WTC11 (cell line): ENCODE measurements around the gene RHOBTB3. TPM values are rescaled to one million over a fixed set of nuclear protein-coding genes. Genes with fewer than 3 reads are reported as not detected.

ENCODE experiments used
- ATAC-seq: fragments of 200-7000 bp; cut with Tn5 transposase; 2 replicates; pipeline ENCODE4 v1.10.0; 2021; ENCODE audit warnings: mild to moderate bottlenecking, moderate library complexity
- CTCF ChIA-PET: fragments of 300-600 bp; sonication (Branson Sonifier 250); formaldehyde crosslinking; loops from one replicate; lab custom pipeline; 2021; ENCODE audit warnings: antibody characterized with exemption; lab: Charles Lee
- POLR2A ChIA-PET: fragments of 350-600 bp; sonication (Branson Sonifier 250); formaldehyde crosslinking; loops from one replicate; lab custom pipeline; 2021; ENCODE audit warnings: antibody characterized with exemption; lab: Charles Lee
- DNase-seq: peaks from one replicate; pipeline ENCODE4 v3.0.0; 2021; ENCODE audit warnings: low spot score
- H3K27ac Mint-ChIP-seq: 2 replicates; pipeline ENCODE4 v1.8.0; 2021; ENCODE audit warnings: mixed read lengths
- H3K27me3 Mint-ChIP-seq: 2 replicates; pipeline ENCODE4 v1.8.0; 2021; ENCODE audit warnings: low read depth, mild to moderate bottlenecking, moderate library complexity, mixed read lengths
- H3K36me3 Mint-ChIP-seq: 2 replicates; pipeline ENCODE4 v1.8.0; 2021; ENCODE audit warnings: mixed read lengths
- H3K4me1 Mint-ChIP-seq: 2 replicates; pipeline ENCODE4 v1.8.0; 2022; ENCODE audit warnings: mixed read lengths
- H3K4me3 Mint-ChIP-seq: 2 replicates; pipeline ENCODE4 v1.8.0; 2021; ENCODE audit warnings: mild to moderate bottlenecking, moderate library complexity, mixed read lengths
- H3K9me3 Mint-ChIP-seq: 2 replicates; pipeline ENCODE4 v1.8.0; 2021; ENCODE audit warnings: mixed read lengths
- AR ChIP-seq: fragments of 250-450 bp; sonication (Bioruptor Pico); IDR thresholded peaks from 2 replicates; pipeline ENCODE4 v1.9.0; 2021; ENCODE audit warnings: mild to moderate bottlenecking
- ERG ChIP-seq: fragments of 250-450 bp; sonication (Bioruptor Pico); IDR thresholded peaks from 2 replicates; pipeline ENCODE4 v1.8.0; 2021; ENCODE audit warnings: mild to moderate bottlenecking
- FOXJ3 ChIP-seq: sonication (generic); formaldehyde crosslinking; IDR thresholded peaks from 2 replicates; pipeline ENCODE4 v1.9.0; 2021; ENCODE audit warnings: missing genetic modification reagents, mild to moderate bottlenecking, borderline replicate concordance
- IRF1 ChIP-seq: sonication (generic); formaldehyde crosslinking; IDR thresholded peaks from 2 replicates; pipeline ENCODE4 v1.8.0; 2023; ENCODE audit warnings: missing genetic modification reagents
- IRF2 ChIP-seq: sonication (generic); formaldehyde crosslinking; IDR thresholded peaks from 2 replicates; pipeline ENCODE4 v1.8.0; 2022; ENCODE audit warnings: low read depth, missing genetic modification reagents, borderline replicate concordance
- JAZF1 ChIP-seq: fragments of 250-450 bp; sonication (Bioruptor Pico); IDR thresholded peaks from 2 replicates; pipeline ENCODE4 v1.9.0; 2021; ENCODE audit warnings: moderate library complexity, mild to moderate bottlenecking, inconsistent platforms
- KAT7 ChIP-seq: sonication (generic); formaldehyde crosslinking; IDR thresholded peaks from 2 replicates; pipeline ENCODE4 v1.8.1; 2023; ENCODE audit warnings: missing genetic modification reagents, mild to moderate bottlenecking, borderline replicate concordance
- NFATC4 ChIP-seq: fragments of 250-450 bp; sonication (Bioruptor Pico); IDR thresholded peaks from 2 replicates; pipeline ENCODE4 v1.9.0; 2021; ENCODE audit warnings: mild to moderate bottlenecking
- RORB ChIP-seq: fragments of 250-450 bp; sonication (Bioruptor Pico); IDR thresholded peaks from 2 replicates; pipeline ENCODE4 v1.9.0; 2021; ENCODE audit warnings: mild to moderate bottlenecking
- SMAD3 ChIP-seq: sonication (generic); formaldehyde crosslinking; IDR thresholded peaks from 2 replicates; pipeline ENCODE4 v1.8.0; 2022; ENCODE audit warnings: missing genetic modification reagents, mild to moderate bottlenecking, borderline replicate concordance
- SMAD4 ChIP-seq: sonication (generic); formaldehyde crosslinking; IDR thresholded peaks from 2 replicates; pipeline ENCODE4 v1.8.0; 2022; ENCODE audit warnings: mild to moderate bottlenecking, missing genetic modification reagents
- SOX15 ChIP-seq: fragments of 250-450 bp; sonication (Bioruptor Pico); IDR thresholded peaks from 2 replicates; pipeline ENCODE4 v1.9.0; 2021; ENCODE audit warnings: mild to moderate bottlenecking
- ZNF232 ChIP-seq: sonication (generic); formaldehyde crosslinking; IDR thresholded peaks from 2 replicates; pipeline ENCODE4 v1.8.0; 2022; ENCODE audit warnings: mild to moderate bottlenecking, missing genetic modification reagents
- ZNF263 ChIP-seq: sonication (generic); formaldehyde crosslinking; IDR thresholded peaks from 2 replicates; pipeline ENCODE4 v1.8.1; 2022; ENCODE audit warnings: low read depth, mild to moderate bottlenecking, moderate library complexity, missing genetic modification reagents
- ZNF396 ChIP-seq: fragments of 250-450 bp; sonication (Bioruptor Pico); IDR thresholded peaks from 2 replicates; pipeline ENCODE4 v1.8.0; 2021; ENCODE audit warnings: mild to moderate bottlenecking, moderate library complexity, borderline replicate concordance
- ZNF512 ChIP-seq: sonication (generic); formaldehyde crosslinking; IDR thresholded peaks from 2 replicates; pipeline ENCODE4 v1.8.1; 2022; ENCODE audit warnings: missing genetic modification reagents, borderline replicate concordance
- ZNF671 ChIP-seq: fragments of 250-450 bp; sonication (Bioruptor Pico); IDR thresholded peaks from 2 replicates; pipeline ENCODE4 v1.8.0; 2021; ENCODE audit warnings: mild to moderate bottlenecking
- total RNA-seq: library from RNA; stranded (reverse); gene quantifications from 3 replicates; pipeline ENCODE4 v1.2.3, GENCODE V29; 2021
- TF ChIP-seq, protein P1 (sequence below): sonication (generic); formaldehyde crosslinking; IDR thresholded peaks from 2 replicates; pipeline ENCODE4 v1.8.1; 2023; ENCODE audit warnings: mild to moderate bottlenecking, moderate library complexity, missing genetic modification reagents
- TF ChIP-seq, protein P2 (sequence below): sonication (generic); formaldehyde crosslinking; IDR thresholded peaks from 2 replicates; pipeline ENCODE4 v1.8.1; 2023; ENCODE audit warnings: mild to moderate bottlenecking, missing genetic modification reagents
- TF ChIP-seq, protein P3 (sequence below): sonication (generic); formaldehyde crosslinking; IDR thresholded peaks from 2 replicates; pipeline ENCODE4 v1.8.1; 2022; ENCODE audit warnings: low read depth, mild to moderate bottlenecking, moderate library complexity, missing genetic modification reagents, borderline replicate concordance
- TF ChIP-seq, protein P4 (sequence below): sonication (generic); formaldehyde crosslinking; IDR thresholded peaks from 2 replicates; pipeline ENCODE4 v1.8.1; 2022; ENCODE audit warnings: mild to moderate bottlenecking, moderate library complexity, missing genetic modification reagents
- TF ChIP-seq, protein P5 (sequence below): sonication (generic); formaldehyde crosslinking; IDR thresholded peaks from 2 replicates; pipeline ENCODE4 v1.8.0; 2022; ENCODE audit warnings: mild to moderate bottlenecking, missing genetic modification reagents

Gene RHOBTB3
- total RNA-seq, 1 experiment from 2014 or later: 13.8 TPM

GRCh38 chr5:95718738-95719137 is 12.4 kb upstream of the RHOBTB3 start (continued):
- TF ChIP-seq ERG (CRISPR knock-in tag) (no peak), SOX15 (no peak), IRF2 (no peak), ZNF232 (CRISPR knock-in tag) (no peak), SMAD4 (CRISPR knock-in tag) (no peak), SMAD3 (no peak), RORB (CRISPR knock-in tag) (no peak), AR (CRISPR knock-in tag) (no peak)

DNA sequence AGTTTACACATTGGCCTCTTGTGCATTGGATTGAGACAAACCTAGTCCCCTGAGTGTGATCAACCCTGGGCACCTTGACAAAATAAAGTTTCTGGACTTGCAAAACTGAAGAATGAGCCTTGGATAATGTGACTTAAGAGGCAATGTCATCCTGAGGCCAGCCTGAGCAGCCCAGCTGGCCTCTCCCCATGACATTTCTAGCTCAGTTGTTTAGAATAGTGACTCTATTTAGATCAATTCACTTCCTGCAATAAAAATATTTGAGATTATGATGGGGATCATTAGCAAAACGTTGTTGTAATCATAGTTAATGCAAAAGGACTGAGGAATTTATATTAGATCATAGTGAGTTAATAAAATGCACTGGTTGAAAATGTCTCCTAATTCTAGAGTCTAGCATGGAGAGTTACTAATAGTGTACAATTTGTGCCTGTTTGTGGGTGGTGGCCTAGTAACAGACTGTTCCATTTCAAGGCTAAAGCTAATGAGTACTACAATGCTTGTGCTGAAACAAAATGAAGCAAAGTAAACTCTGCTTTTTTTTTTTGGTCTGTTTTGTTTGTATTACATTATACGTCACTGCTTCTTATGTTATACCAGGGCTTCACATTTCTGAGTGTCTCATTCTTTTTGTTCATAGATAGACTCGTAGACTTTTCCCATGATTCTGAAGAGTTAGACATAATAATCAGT is 10.9 kb upstream of the RHOBTB3 start:
- ChIA-PET POLR2A (no interaction called here), CTCF (no interaction called here)
- Mint-ChIP-seq H3K36me3 (no peaks in the 10 kb centered on the region), H3K4me3 (no peak overlapping the region), H3K27me3 (no peaks in the 10 kb centered on the region), H3K27ac (no peak overlapping the region), H3K4me1 (peaks cover 12% of the 10 kb centered on the region), H3K9me3 (no peaks in the 10 kb centered on the region)
- ATAC-seq (no peak), DNase-seq (no peak)
- no peak for TF ChIP-seq ZNF263 (CRISPR knock-in tag)
- TF ChIP-seq, protein P1, sequence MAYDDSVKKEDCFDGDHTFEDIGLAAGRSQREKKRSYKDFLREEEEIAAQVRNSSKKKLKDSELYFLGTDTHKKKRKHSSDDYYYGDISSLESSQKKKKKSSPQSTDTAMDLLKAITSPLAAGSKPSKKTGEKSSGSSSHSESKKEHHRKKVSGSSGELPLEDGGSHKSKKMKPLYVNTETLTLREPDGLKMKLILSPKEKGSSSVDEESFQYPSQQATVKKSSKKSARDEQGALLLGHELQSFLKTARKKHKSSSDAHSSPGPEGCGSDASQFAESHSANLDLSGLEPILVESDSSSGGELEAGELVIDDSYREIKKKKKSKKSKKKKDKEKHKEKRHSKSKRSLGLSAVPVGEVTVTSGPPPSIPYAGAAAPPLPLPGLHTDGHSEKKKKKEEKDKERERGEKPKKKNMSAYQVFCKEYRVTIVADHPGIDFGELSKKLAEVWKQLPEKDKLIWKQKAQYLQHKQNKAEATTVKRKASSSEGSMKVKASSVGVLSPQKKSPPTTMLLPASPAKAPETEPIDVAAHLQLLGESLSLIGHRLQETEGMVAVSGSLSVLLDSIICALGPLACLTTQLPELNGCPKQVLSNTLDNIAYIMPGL (CRISPR knock-in tag): no peak
- TF ChIP-seq SOX15: no peak
- no peak for TF ChIP-seq ZNF671 (CRISPR knock-in tag)
- TF ChIP-seq ZNF512 (CRISPR knock-in tag): no peak
- TF ChIP-seq, protein P2, sequence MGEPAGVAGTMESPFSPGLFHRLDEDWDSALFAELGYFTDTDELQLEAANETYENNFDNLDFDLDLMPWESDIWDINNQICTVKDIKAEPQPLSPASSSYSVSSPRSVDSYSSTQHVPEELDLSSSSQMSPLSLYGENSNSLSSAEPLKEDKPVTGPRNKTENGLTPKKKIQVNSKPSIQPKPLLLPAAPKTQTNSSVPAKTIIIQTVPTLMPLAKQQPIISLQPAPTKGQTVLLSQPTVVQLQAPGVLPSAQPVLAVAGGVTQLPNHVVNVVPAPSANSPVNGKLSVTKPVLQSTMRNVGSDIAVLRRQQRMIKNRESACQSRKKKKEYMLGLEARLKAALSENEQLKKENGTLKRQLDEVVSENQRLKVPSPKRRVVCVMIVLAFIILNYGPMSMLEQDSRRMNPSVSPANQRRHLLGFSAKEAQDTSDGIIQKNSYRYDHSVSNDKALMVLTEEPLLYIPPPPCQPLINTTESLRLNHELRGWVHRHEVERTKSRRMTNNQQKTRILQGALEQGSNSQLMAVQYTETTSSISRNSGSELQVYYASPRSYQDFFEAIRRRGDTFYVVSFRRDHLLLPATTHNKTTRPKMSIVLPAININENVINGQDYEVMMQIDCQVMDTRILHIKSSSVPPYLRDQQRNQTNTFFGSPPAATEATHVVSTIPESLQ: no peak
- TF ChIP-seq, protein P3, sequence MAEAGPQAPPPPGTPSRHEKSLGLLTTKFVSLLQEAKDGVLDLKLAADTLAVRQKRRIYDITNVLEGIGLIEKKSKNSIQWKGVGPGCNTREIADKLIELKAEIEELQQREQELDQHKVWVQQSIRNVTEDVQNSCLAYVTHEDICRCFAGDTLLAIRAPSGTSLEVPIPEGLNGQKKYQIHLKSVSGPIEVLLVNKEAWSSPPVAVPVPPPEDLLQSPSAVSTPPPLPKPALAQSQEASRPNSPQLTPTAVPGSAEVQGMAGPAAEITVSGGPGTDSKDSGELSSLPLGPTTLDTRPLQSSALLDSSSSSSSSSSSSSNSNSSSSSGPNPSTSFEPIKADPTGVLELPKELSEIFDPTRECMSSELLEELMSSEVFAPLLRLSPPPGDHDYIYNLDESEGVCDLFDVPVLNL (CRISPR knock-in tag): no peak
- TF ChIP-seq KAT7 (CRISPR knock-in tag): no peak
- TF ChIP-seq NFATC4: no peak
- no peak for TF ChIP-seq JAZF1 (CRISPR knock-in tag)
- TF ChIP-seq, protein P4, sequence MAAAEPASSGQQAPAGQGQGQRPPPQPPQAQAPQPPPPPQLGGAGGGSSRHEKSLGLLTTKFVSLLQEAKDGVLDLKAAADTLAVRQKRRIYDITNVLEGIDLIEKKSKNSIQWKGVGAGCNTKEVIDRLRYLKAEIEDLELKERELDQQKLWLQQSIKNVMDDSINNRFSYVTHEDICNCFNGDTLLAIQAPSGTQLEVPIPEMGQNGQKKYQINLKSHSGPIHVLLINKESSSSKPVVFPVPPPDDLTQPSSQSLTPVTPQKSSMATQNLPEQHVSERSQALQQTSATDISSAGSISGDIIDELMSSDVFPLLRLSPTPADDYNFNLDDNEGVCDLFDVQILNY: no peak
- TF ChIP-seq SMAD4 (CRISPR knock-in tag): no peak
- TF ChIP-seq IRF1 (CRISPR knock-in tag): no peak
- TF ChIP-seq FOXJ3: no peak
- TF ChIP-seq ZNF396 (CRISPR knock-in tag): no peak
- TF ChIP-seq, protein P5, sequence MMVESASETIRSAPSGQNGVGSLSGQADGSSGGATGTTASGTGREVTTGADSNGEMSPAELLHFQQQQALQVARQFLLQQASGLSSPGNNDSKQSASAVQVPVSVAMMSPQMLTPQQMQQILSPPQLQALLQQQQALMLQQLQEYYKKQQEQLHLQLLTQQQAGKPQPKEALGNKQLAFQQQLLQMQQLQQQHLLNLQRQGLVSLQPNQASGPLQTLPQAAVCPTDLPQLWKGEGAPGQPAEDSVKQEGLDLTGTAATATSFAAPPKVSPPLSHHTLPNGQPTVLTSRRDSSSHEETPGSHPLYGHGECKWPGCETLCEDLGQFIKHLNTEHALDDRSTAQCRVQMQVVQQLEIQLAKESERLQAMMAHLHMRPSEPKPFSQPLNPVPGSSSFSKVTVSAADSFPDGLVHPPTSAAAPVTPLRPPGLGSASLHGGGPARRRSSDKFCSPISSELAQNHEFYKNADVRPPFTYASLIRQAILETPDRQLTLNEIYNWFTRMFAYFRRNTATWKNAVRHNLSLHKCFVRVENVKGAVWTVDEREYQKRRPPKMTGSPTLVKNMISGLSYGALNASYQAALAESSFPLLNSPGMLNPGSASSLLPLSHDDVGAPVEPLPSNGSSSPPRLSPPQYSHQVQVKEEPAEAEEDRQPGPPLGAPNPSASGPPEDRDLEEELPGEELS (CRISPR knock-in tag): no peak
